ENCODE data around the gene PRDM7.
A peak's percentile ranks its signal among the peaks of the same experiment; 100 is the strongest.
"Not testable (repeated sequence)": the region's sequence is repeated elsewhere in the genome, so short reads cannot be mapped to it uniquely, and the experiment has no call there.

The PRDM7 gene

GRCh38 chr16:90077240-90077756 lies at the start of gene PRDM7:
TSS of gene PRDM7 (minus strand) at chr16:90077331. CDS start at chr16:90075910, 1,421 bp downstream.
- peak; percentile 84 to 88 for DNase-seq

- not testable (repeated sequence) for DNase-seq
These were observed 44.7 kb upstream of the PRDM7 start for GRCh38 chr16:90121846-90122245.

GRCh38 chr16:90107617-90108016 lies 30.5 kb upstream of the PRDM7 start:
- not testable (repeated sequence) for DNase-seq

GRCh38 chr16:90107060-90107459 lies 29.9 kb upstream of the PRDM7 start:
- DNase-seq: not testable (repeated sequence)

GRCh38 chr16:90106271-90106670 lies 29.1 kb upstream of the PRDM7 start:
- not testable (repeated sequence) for DNase-seq

- DNase-seq: not testable (repeated sequence)
These were observed 27.6 kb upstream of the PRDM7 start for GRCh38 chr16:90104725-90105124.

GRCh38 chr16:90102086-90102884 lies 25.2 kb upstream of the PRDM7 start:
- not testable (repeated sequence) for DNase-seq

- DNase-seq: not testable (repeated sequence)
These were observed 24.2 kb upstream of the PRDM7 start for GRCh38 chr16:90101332-90101731.

GRCh38 chr16:90100790-90101189 lies 23.7 kb upstream of the PRDM7 start:
- not testable (repeated sequence) for DNase-seq

- not testable (repeated sequence) for DNase-seq
These were observed 23.1 kb upstream of the PRDM7 start for GRCh38 chr16:90100229-90100628.

GRCh38 chr16:90098936-90099335 lies 21.8 kb upstream of the PRDM7 start:
- not testable (repeated sequence) for DNase-seq

- DNase-seq: not testable (repeated sequence)
These were observed 20.0 kb upstream of the PRDM7 start for GRCh38 chr16:90097010-90097684.

GRCh38 chr16:90094791-90095190 lies 17.7 kb upstream of the PRDM7 start:
- DNase-seq: not testable (repeated sequence)

- not testable (repeated sequence) for DNase-seq
These were observed 17.2 kb upstream of the PRDM7 start for GRCh38 chr16:90094296-90094695.

GRCh38 chr16:90093799-90094198 lies 16.7 kb upstream of the PRDM7 start:
- not testable (repeated sequence) for DNase-seq

GRCh38 chr16:90092781-90093180 lies 15.7 kb upstream of the PRDM7 start:
- DNase-seq: not testable (repeated sequence)

- no peak for DNase-seq
These were observed 7.3 kb upstream of the PRDM7 start for GRCh38 chr16:90084215-90084950.

- DNase-seq: no peak
These were observed 6.0 kb upstream of the PRDM7 start for GRCh38 chr16:90083139-90083538.

- DNase-seq: no peak
These were observed 4.5 kb upstream of the PRDM7 start for GRCh38 chr16:90081606-90081970.

GRCh38 chr16:90078579-90078895 lies 1.4 kb upstream of the PRDM7 start:
- DNase-seq: no peak

- DNase-seq: peak in 1 of 2 donors; percentile 55
These were observed 837 bp upstream of the PRDM7 start for GRCh38 chr16:90077757-90078578.

GRCh38 chr16:90072442-90073105 lies 4.6 kb downstream of the PRDM7 start:
- DNase-seq: no peak

Data from bone marrow (tissue), 2 donors.